HepG2 (cell line): Measurements from ENCODE around the gene SCUBE1.

Experiments
- CTCF ChIP-seq: sonication (generic); formaldehyde crosslinking; IDR thresholded peaks from 2 replicates; pipeline ENCODE4 v1.5.0; 2020; ENCODE audit warnings: mild to moderate bottlenecking, missing genetic modification reagents, moderate library complexity
- HNF1A ChIP-seq, 2 experiments: sonication (generic) in 1 of 2; formaldehyde crosslinking in 1 of 2; IDR thresholded peaks; 2 replicates each; pipeline versions ENCODE4 v1.4.0 to v1.6.1; 2016 to 2020; ENCODE audit warnings: borderline replicate concordance in 1 of 2, low read depth in 1 of 2, mild to moderate bottlenecking in 1 of 2, missing genetic modification reagents in 1 of 2

- TF ChIP-seq CTCF (no peak), HNF1A (IDR thresholded peaks at IDR 0.05; ENCODE audit: low read depth) (no peak), HNF1A (CRISPR knock-in tag; IDR thresholded peaks at IDR 0.05; ENCODE audit: borderline replicate concordance) (no peak)
Observed at GRCh38 chr22:43205261-43205691, 137.9 kb downstream of the SCUBE1 start.
